H9 (cell line): Measurements from ENCODE around the gene AP1G2. TPM values are rescaled to one million over a fixed set of nuclear protein-coding genes. Genes with fewer than 3 reads are reported as not detected.

Experiments
- DNase-seq: peaks from one replicate; pipeline ENCODE4 v3.0.0-alpha.2; 2017
- H2AFZ ChIP-seq: one replicate; pipeline ENCODE4 v1.6.1; 2013; ENCODE audit warnings: mild to moderate bottlenecking, low read length, control low read depth, moderate library complexity
- H2AK5ac ChIP-seq: 2 replicates; pipeline ENCODE4 v1.6.1; 2013; ENCODE audit warnings: low read length, control low read depth, mixed read lengths; ENCODE audit not compliant: insufficient read length
- H2BK120ac ChIP-seq: one replicate; pipeline ENCODE4 v1.6.1; 2013; ENCODE audit warnings: low read depth, mild to moderate bottlenecking, low read length, control low read depth, inconsistent platforms; ENCODE audit not compliant: poor library complexity, severe bottlenecking
- H2BK12ac ChIP-seq: 2 replicates; pipeline ENCODE4 v1.6.1; 2013; ENCODE audit warnings: low read length, control low read depth, mixed read lengths, low read depth; ENCODE audit not compliant: insufficient read length
- H2BK15ac ChIP-seq: 2 replicates; pipeline ENCODE4 v1.6.1; 2013; ENCODE audit warnings: low read depth, low read length, control low read depth
- H2BK20ac ChIP-seq: one replicate; pipeline ENCODE4 v1.6.1; 2013; ENCODE audit warnings: low read depth, mild to moderate bottlenecking, low read length, control low read depth, inconsistent platforms; ENCODE audit not compliant: poor library complexity, severe bottlenecking
- H2BK5ac ChIP-seq: 2 replicates; pipeline ENCODE4 v1.6.1; 2013; ENCODE audit warnings: low read length, control low read depth, mixed read lengths; ENCODE audit not compliant: insufficient read length
- H3K14ac ChIP-seq: 2 replicates; pipeline ENCODE4 v1.6.1; 2013; ENCODE audit warnings: low read length, control low read depth; ENCODE audit not compliant: insufficient read depth
- H3K18ac ChIP-seq: 2 replicates; pipeline ENCODE4 v1.6.1; 2013; ENCODE audit warnings: low read depth, mild to moderate bottlenecking, mixed read lengths, low read length, control low read depth; ENCODE audit not compliant: insufficient read length
- H3K23ac ChIP-seq: 2 replicates; pipeline ENCODE4 v1.6.1; 2013; ENCODE audit warnings: low read length, control low read depth, mixed read lengths, low read depth; ENCODE audit not compliant: insufficient read length
- H3K23me2 ChIP-seq: 2 replicates; pipeline ENCODE4 v1.6.1; 2013; ENCODE audit warnings: low read depth, mild to moderate bottlenecking, mixed read lengths, low read length, control low read depth; ENCODE audit not compliant: insufficient read length, poor library complexity, severe bottlenecking
- H3K27ac ChIP-seq: 2 replicates; pipeline ENCODE4 v1.5.1; 2013; ENCODE audit warnings: low read length, control low read depth, mixed read lengths, low read depth; ENCODE audit not compliant: insufficient read length
- H3K27me3 ChIP-seq: 2 replicates; pipeline ENCODE4 v1.6.1; 2013; ENCODE audit warnings: low read length, control low read depth, inconsistent platforms; ENCODE audit not compliant: insufficient read depth
- H3K4ac ChIP-seq: 2 replicates; pipeline ENCODE4 v1.6.1; 2013; ENCODE audit warnings: low read depth, mild to moderate bottlenecking, control low read depth, inconsistent platforms, low read length, moderate library complexity
- H3K4me1 ChIP-seq: 2 replicates; pipeline ENCODE4 v1.6.1; 2013; ENCODE audit warnings: low read length, control low read depth, inconsistent platforms; ENCODE audit not compliant: insufficient read depth
- H3K4me2 ChIP-seq: 2 replicates; pipeline ENCODE4 v1.6.1; 2013; ENCODE audit warnings: low read length, control low read depth, mixed read lengths; ENCODE audit not compliant: insufficient read length, insufficient read depth
- H3K56ac ChIP-seq: 2 replicates; pipeline ENCODE4 v1.6.1; 2013; ENCODE audit warnings: low read depth, mild to moderate bottlenecking, mixed read lengths, low read length, control low read depth; ENCODE audit not compliant: insufficient read length
- H3K79me1 ChIP-seq: 2 replicates; pipeline ENCODE4 v1.6.1; 2013; ENCODE audit warnings: low read depth, mild to moderate bottlenecking, moderate library complexity, low read length, control low read depth, inconsistent platforms; ENCODE audit not compliant: insufficient read depth, poor library complexity, severe bottlenecking
- H3K79me2 ChIP-seq: 2 replicates; pipeline ENCODE4 v1.6.1; 2013; ENCODE audit warnings: low read length, control low read depth, inconsistent platforms; ENCODE audit not compliant: insufficient read depth
- H3K9ac ChIP-seq: 2 replicates; pipeline ENCODE4 v1.6.1; 2013; ENCODE audit warnings: low read length, control low read depth, mixed read lengths; ENCODE audit not compliant: insufficient read length; ENCODE audit errors: extremely low read depth
- H3K9me3 ChIP-seq: one replicate; pipeline ENCODE4 v1.6.1; 2013; ENCODE audit warnings: low read depth, low read length, inconsistent platforms; ENCODE audit not compliant: control insufficient read depth
- H3T11ph ChIP-seq: one replicate; pipeline ENCODE4 v1.6.1; 2013; ENCODE audit warnings: mild to moderate bottlenecking, low read length, control low read depth, inconsistent platforms
- H4K20me1 ChIP-seq: one replicate; pipeline ENCODE4 v1.6.1; 2013; ENCODE audit not compliant: control insufficient read depth, insufficient read length, insufficient read depth
- H4K5ac ChIP-seq: 2 replicates; pipeline ENCODE4 v1.6.1; 2013; ENCODE audit warnings: low read depth, mild to moderate bottlenecking, mixed read lengths, low read length, control low read depth; ENCODE audit not compliant: insufficient read length
- H4K8ac ChIP-seq: replicated peaks from 2 replicates; pipeline ENCODE4 v1.6.1; 2013; ENCODE audit warnings: low read length, control low read depth, mixed read lengths, low read depth; ENCODE audit not compliant: insufficient read length
- H4K91ac ChIP-seq: 2 replicates; pipeline ENCODE4 v1.6.1; 2013; ENCODE audit warnings: low read depth, mild to moderate bottlenecking, moderate library complexity, mixed read lengths, low read length, control low read depth; ENCODE audit not compliant: insufficient read length
- H3K27ac Mint-ChIP-seq, 3 experiments: 2 replicates in 2 of 3; 3 replicates in 1 of 3; pipeline ENCODE4 v1.8.0; 2020 to 2021; ENCODE audit warnings: mixed read lengths in 3 of 3, mild to moderate bottlenecking in 1 of 3, moderate library complexity in 1 of 3
- H3K27me3 Mint-ChIP-seq: 2 replicates; pipeline ENCODE4 v1.8.0; 2021; ENCODE audit warnings: low read depth, mild to moderate bottlenecking, moderate library complexity, mixed read lengths
- H3K36me3 Mint-ChIP-seq, 3 experiments: 2 replicates in 2 of 3; 3 replicates in 1 of 3; pipeline ENCODE4 v1.8.0; 2020 to 2021; ENCODE audit warnings: low read depth in 3 of 3, mixed read lengths in 3 of 3; ENCODE audit not compliant: insufficient read depth in 1 of 3
- H3K4me1 Mint-ChIP-seq, 2 experiments: 2 replicates each; pipeline ENCODE4 v1.8.0; 2020; ENCODE audit warnings: mixed read lengths in 2 of 2
- H3K4me3 Mint-ChIP-seq, 2 experiments: 2 replicates in 1 of 2; 3 replicates in 1 of 2; pipeline ENCODE4 v1.8.0; 2020 to 2021; ENCODE audit warnings: mild to moderate bottlenecking in 2 of 2, mixed read lengths in 2 of 2, moderate library complexity in 1 of 2
- H3K9me3 Mint-ChIP-seq, 2 experiments: 2 replicates in 1 of 2; 3 replicates in 1 of 2; pipeline ENCODE4 v1.8.0; 2020; ENCODE audit warnings: mild to moderate bottlenecking in 2 of 2, mixed read lengths in 2 of 2, moderate library complexity in 1 of 2
- CTCF ChIP-seq: fragments of 200-600 bp; sonication (generic); conservative IDR thresholded peaks from 3 replicates; pipeline ENCODE4 v1.8.0; 2021; ENCODE audit warnings: antibody characterized with exemption, mild to moderate bottlenecking
- WGBS: extraction: QIAGEN DNeasy Blood & Tissue Kit; methylation state at CpG from one replicate; pipeline ENCODE4 v1.1.7; 2013; ENCODE audit warnings: missing lambda C conversion rate, low lambda C conversion rate, mixed read lengths; ENCODE audit not compliant: insufficient read length; ENCODE audit errors: extremely low coverage; 5-methylcytosine and 5-hydroxymethylcytosine counted together
- total RNA-seq: library from RNA; stranded (reverse); gene quantifications from 2 replicates; pipeline ENCODE4 v1.2.1, GENCODE V29; 2021

The AP1G2 gene
- total RNA-seq, 1 experiment from 2014 or later = 107 TPM

- H2BK15ac ChIP-seq = no peak overlapping the region
- H3K23ac ChIP-seq = no peak overlapping the region
- H3K4me1 ChIP-seq = peaks cover 40% of the 10 kb centered on the region; the same call in 1 of the 2 replicates
- H3K79me1 ChIP-seq = no peaks in the 10 kb centered on the region
- no peaks in the 10 kb centered on the region; the same call in 1 of the 2 replicates for H3K27me3 Mint-ChIP-seq
- no peak overlapping the region for H3K9ac ChIP-seq
- no peak overlapping the region for H3K56ac ChIP-seq
- no peak overlapping the region for H4K5ac ChIP-seq
- H3K36me3 Mint-ChIP-seq = peaks cover 13 to 31% (median 13%) of the 10 kb centered on the region in 3 experiments; a peak in 6 of 7 replicates
- H3K4me3 Mint-ChIP-seq = peak overlapping the region in 1 of 2 experiments; percentile 38; a peak in 2 of 5 replicates
- no peak overlapping the region for H3K27ac ChIP-seq
- H2BK20ac ChIP-seq = no peak overlapping the region
- WGBS = no CpG with 5 or more reads among the region's 5 CpGs
- H3K79me2 ChIP-seq = peaks cover 2% of the 10 kb centered on the region; the same call in 1 of the 2 replicates
- H4K20me1 ChIP-seq = no peaks in the 10 kb centered on the region
- H2BK5ac ChIP-seq = no peak overlapping the region
- no peak overlapping the region for H3T11ph ChIP-seq
- H3K18ac ChIP-seq = no peak overlapping the region
- H3K9me3 ChIP-seq = no peaks in the 10 kb centered on the region
- no peak overlapping the region for H2BK120ac ChIP-seq
- H3K4me2 ChIP-seq = no peak overlapping the region
- no peak for DNase-seq
- no peaks in the 10 kb centered on the region; a peak in 1 of 5 replicates for H3K9me3 Mint-ChIP-seq
- no peak overlapping the region for H2AFZ ChIP-seq
- no peak overlapping the region for H4K8ac ChIP-seq
- TF ChIP-seq CTCF = no peak
- no peak overlapping the region for H4K91ac ChIP-seq
- peak overlapping the region; percentile 14 to 76 (median 50); a peak in 4 of 7 replicates for H3K27ac Mint-ChIP-seq
- no peak overlapping the region for H2AK5ac ChIP-seq
- no peak overlapping the region for H3K4ac ChIP-seq
- no peak overlapping the region for H3K14ac ChIP-seq
- no peak overlapping the region for H2BK12ac ChIP-seq
- no peaks in the 10 kb centered on the region for H3K27me3 ChIP-seq
- peaks cover 40% of the 10 kb centered on the region in 2 experiments for H3K4me1 Mint-ChIP-seq
- peaks cover 21% of the 10 kb centered on the region for H3K23me2 ChIP-seq
Measured at GRCh38 chr14:23542261-23542660, 25.3 kb downstream of the AP1G2 start.
